H4 (cell line): ENCODE results near the gene PAQR4. TPM values are rescaled to one million over a fixed set of nuclear protein-coding genes. Genes with fewer than 3 reads are reported as not detected.

Experiments
- DNase-seq: peaks from one replicate; pipeline ENCODE4 v3.0.0-alpha.2; 2015; ENCODE audit warnings: low spot score
- total RNA-seq: library from RNA; depleted of rRNA; stranded (reverse); fragments of >200 nt; shearing (Covaris generic); gene quantifications from 2 replicates; pipeline ENCODE4 v1.2.3, GENCODE V29; 2014

PAQR4 gene
- total RNA-seq, 1 experiment from 2014 or later = 14.4 TPM

GRCh38 chr16:2964475-2965336 lies 4.4 kb upstream of the PAQR4 start:
- DNase-seq = peak; percentile 72

GRCh38 chr16:2966043-2966807 lies 2.9 kb upstream of the PAQR4 start:
- DNase-seq = no peak

- DNase-seq = no peak
These were observed 2.3 kb upstream of the PAQR4 start for GRCh38 chr16:2966808-2967191.

- DNase-seq = no peak
These were observed 1.9 kb upstream of the PAQR4 start for GRCh38 chr16:2967211-2967631.

GRCh38 chr16:2967721-2968161 lies 1.4 kb upstream of the PAQR4 start:
- DNase-seq = no peak

GRCh38 chr16:2968368-2968737 lies 795 bp upstream of the PAQR4 start:
- DNase-seq = no peak

GRCh38 chr16:2969545-2970521 lies 685 bp downstream of the PAQR4 start:
- peak; percentile 50 for DNase-seq

- no peak for DNase-seq
These were observed 1.4 kb downstream of the PAQR4 start for GRCh38 chr16:2970563-2970962.

- DNase-seq = no peak
These were observed 2.2 kb downstream of the PAQR4 start for GRCh38 chr16:2971134-2971984.

- no peak for DNase-seq
These were observed 3.0 kb downstream of the PAQR4 start for GRCh38 chr16:2971985-2972784.

GRCh38 chr16:2973093-2973492 lies 3.9 kb downstream of the PAQR4 start:
- no peak for DNase-seq

- no peak for DNase-seq
These were observed 4.6 kb downstream of the PAQR4 start for GRCh38 chr16:2973605-2974318.

- DNase-seq = no peak
These were observed 5.3 kb downstream of the PAQR4 start for GRCh38 chr16:2974319-2975056.

- DNase-seq = no peak
These were observed 6.1 kb downstream of the PAQR4 start for GRCh38 chr16:2975161-2975795.

GRCh38 chr16:2976201-2976600 lies 7.1 kb downstream of the PAQR4 start:
- DNase-seq = no peak

- DNase-seq = no peak
These were observed 7.5 kb downstream of the PAQR4 start for GRCh38 chr16:2976673-2977072.

GRCh38 chr16:2977440-2977839 lies 8.3 kb downstream of the PAQR4 start:
- no peak for DNase-seq

- no peak for DNase-seq
These were observed 10.6 kb downstream of the PAQR4 start for GRCh38 chr16:2979669-2980226.
